Stimulated activated CD4-positive, alpha-beta T cell treated with anti-CD3 and anti-CD28 coated beads, TNF-alpha, amount 100 ng/mL, for 4 hours (primary cell): ENCODE measurements around the gene GALR2.
A peak's percentile ranks its signal among the peaks of the same experiment; 100 is the strongest.
"Not testable (repeated sequence)": the region's sequence is repeated elsewhere in the genome, so short reads cannot be mapped to it uniquely, and the experiment has no call there.

Experiments used
- DNase-seq, 3 experiments: peaks; one replicate each; pipeline ENCODE4 v3.0.0-alpha.2; 2020; ENCODE audit warnings: low read depth in 3 of 3

The GALR2 gene

GRCh38 chr17:76050538-76051467, 23.8 kb upstream of the GALR2 start:
- no peak for DNase-seq

GRCh38 chr17:76051561-76051960, 23.0 kb upstream of the GALR2 start:
- no peak for DNase-seq

- DNase-seq = no peak
Observed at GRCh38 chr17:76053246-76054111, 21.1 kb upstream of the GALR2 start.

- no peak for DNase-seq
Observed at GRCh38 chr17:76054112-76054476, 20.5 kb upstream of the GALR2 start.

GRCh38 chr17:76056882-76057281, 17.7 kb upstream of the GALR2 start:
- no peak for DNase-seq

- DNase-seq = not testable (repeated sequence)
Observed at GRCh38 chr17:76058264-76058663, 16.3 kb upstream of the GALR2 start.

GRCh38 chr17:76063875-76064546, 10.6 kb upstream of the GALR2 start:
- DNase-seq = peak in 1 of 3 experiments; percentile 37

- DNase-seq = no peak
Observed at GRCh38 chr17:76065775-76066174, 8.8 kb upstream of the GALR2 start.

- no peak for DNase-seq
Observed at GRCh38 chr17:76071531-76072147, 2.9 kb upstream of the GALR2 start.

GRCh38 chr17:76072148-76072858, 2.3 kb upstream of the GALR2 start, which contains the start of gene SRP68:
SRP68 (minus strand) TSS chr17:76072517; CDS start chr17:76072491, 26 bp downstream.
- peak; percentile 65 to 72 (median 69) for DNase-seq

GRCh38 chr17:76075364-76076145, 974 bp downstream of the GALR2 start:
- DNase-seq = no peak

GRCh38 chr17:76076146-76076764, 1.7 kb downstream of the GALR2 start:
- no peak for DNase-seq

GRCh38 chr17:76076765-76077583, 2.4 kb downstream of the GALR2 start:
- no peak for DNase-seq

GRCh38 chr17:76077584-76078110, 3.1 kb downstream of the GALR2 start:
- DNase-seq = no peak

- DNase-seq = not testable (repeated sequence)
Observed at GRCh38 chr17:76078370-76078769, 3.8 kb downstream of the GALR2 start.

- DNase-seq = no peak
Observed at GRCh38 chr17:76078860-76079534, 4.4 kb downstream of the GALR2 start, which contains the start of gene ZACN. ZACN (plus strand) TSS chr17:76079182; CDS start chr17:76079265, 83 bp downstream.

GRCh38 chr17:76079535-76079955, 5.0 kb downstream of the GALR2 start:
- DNase-seq = no peak
